GM19467 (cell line): ENCODE results near the gene LCNL1.

Source experiments
- ATAC-seq: cut with Tn5 transposase; IDR thresholded peaks from one replicate; pipeline ENCODE4 v1.9.1; 2021; ENCODE audit warnings: mild to moderate bottlenecking, moderate library complexity; ENCODE audit not compliant: unreplicated experiment

LCNL1 gene

DNA sequence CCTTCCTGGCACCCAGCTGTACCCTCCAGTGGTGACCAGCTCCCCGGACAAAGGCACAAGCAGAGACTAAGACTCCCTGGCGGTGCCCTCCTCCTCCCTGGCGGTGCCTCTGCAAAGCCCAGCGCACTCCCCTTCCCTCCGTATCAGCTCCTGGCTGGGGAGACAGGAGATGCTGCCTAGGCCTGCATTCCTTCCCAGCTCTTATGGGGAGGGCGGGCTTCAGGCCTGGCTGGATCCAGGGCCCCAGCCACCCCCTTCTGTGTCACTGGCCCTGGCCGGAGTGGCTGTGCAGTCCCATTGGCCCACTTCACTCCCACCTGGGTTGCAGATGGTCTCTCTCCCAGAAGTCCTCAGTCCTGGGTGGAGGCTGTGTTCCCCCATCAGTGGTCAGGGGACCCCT is 24.3 kb upstream of the LCNL1 start:
- ATAC-seq, result no peak

DNA sequence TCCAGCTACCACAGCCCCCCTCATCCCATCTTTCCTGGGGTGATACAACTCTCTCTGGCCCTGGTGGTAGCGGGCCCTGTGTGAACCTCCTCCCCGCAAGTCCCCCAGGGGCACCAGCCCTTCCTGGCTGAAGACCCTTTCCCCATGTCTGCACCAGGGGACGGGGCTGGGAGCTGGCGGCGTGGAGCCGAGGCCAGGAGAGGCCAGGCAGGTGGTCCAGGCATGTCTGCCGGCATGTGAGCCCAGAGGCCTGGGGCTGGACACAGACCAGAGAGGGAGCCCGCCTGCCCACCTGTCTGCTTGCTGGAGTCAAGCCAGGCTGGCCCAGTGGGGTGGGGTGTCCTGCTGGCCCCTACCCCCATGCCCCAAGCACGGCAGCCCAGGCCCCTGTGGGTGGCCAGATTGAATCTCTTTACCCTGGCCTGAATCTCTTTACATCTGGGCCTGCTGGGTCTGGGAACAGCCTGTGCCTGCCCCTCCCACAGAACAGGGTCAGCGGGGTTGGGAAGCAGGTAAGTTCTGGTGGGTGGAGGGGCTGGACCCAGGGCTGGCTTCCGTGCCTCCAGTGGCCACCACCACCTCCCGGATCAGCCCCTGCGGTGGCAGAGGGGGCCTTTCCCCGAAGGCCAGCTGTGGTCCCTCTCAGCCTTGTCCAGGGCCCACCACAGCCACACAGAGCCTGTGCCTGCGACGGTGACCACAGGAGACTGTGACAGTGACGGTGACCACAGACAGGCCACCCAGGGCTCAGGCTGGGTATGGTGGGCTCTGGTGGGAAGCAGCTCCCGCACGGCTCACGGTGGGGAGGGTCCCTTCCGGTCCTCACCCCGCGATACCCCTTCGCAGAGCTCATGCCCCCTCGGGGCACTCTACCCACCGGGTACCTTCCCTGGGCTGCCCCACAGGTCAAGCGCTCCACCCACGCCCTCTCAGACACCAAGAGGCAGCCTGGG is 23.6 kb upstream of the LCNL1 start:
- no peak for ATAC-seq

DNA sequence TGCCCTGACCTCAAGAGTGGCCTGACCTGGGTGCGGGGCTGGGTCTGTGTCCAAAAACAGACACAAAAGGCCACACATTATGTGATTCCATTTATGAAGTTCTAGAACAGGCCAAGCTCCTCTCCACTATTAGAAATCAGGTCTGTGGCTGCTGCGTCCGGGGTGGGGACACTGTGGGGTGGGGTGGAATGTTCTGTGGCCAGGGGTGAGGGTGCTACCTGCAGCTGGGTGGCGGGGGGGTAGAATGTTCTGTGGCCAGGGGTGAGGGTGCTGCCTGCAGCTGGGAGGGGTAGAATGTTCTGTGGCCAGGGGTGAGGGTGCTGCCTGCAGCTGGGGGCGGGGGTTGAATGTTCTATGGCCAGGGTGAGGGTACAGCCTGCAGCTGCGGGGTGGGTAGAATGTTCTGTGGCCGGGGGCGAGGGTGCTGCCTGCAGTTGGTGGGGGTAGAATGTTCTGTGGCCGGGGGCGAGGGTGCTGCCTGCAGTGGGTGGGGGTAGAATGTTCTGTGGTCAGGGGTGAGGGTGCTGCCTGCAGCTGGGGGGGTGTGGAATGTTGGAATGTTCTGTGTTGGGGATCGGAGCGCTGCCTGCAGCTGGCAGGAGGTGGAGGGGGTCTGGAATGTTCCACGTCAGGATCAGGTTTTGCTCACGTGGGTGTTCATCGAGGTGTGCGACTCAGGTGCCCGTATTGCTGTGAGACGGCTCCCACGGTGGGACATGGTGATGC is 22.4 kb upstream of the LCNL1 start:
- ATAC-seq, result no peak

DNA sequence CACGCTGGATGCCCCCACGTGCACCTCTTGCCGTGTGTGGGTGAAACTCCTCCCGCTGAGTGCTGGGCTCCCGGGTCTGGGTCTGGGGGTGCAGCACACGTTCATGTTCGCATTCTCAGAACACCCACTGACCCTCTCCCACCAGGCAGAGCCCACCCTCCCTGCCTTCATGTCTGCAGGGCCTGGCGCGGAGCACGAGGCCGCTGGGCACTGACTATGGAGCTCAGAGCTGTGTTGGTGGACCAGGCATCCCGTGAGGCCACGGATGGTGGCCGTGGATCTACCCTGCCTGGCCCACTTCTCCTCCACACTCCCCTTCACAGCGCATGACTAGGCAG is 21.9 kb upstream of the LCNL1 start:
- no peak for ATAC-seq

DNA sequence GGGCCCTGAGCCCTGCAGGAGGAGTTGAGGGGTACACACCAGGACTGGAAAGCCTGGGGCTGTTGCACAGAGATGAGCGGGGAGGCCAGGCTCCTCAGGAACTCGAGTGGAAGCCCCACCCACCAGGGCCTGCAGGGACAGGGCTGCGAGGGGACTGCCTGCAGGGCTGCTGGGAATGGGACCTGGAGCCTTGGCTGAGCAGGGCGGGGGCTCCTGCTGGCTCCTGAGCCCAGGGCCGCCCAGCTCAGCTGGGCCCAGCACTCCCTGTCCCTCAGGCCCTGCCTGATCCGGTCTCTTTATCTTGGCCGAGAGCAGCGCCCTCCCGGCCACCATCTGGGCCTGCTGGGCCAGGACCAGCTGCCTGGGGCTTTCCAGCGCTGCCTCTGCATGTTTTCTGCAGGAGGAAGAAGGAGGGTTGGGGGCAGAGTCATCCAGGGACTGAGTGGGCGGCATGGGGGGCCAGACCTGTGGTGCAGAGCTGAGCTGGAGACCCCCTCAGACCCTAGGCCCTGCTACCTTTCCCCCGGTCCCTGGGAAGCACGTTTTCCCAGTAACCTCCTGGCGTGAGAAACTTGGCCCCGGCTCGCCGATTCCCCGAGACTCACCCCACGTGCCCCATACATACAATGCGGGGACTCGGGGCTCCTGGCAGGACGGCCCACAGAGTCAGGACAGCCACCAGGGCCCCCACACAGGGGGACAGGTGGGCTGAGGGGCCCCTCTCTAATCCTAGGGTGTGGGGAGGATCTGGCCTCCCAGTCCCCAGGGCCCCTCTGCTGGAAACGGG is 21.3 kb upstream of the LCNL1 start:
- no peak for ATAC-seq

DNA sequence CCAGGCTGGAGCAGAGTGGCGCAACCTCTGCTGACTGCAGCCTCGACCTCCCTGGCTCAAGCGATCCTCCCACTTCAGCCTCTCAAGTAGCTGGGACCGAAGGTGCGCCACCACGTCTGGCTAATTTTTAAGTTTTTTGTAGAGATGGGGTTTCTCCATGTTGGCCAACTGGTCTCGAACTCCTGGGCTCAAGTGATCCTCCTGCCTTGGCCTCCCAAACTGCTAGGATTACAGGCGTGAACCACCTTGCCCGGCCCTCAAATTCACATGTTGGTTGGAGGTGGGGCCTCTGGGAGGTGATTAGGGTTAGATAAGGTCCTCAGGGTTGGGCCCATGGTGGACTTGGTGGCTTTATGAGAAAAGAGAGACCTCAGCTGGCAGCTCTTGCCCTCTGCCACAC is 20.6 kb upstream of the LCNL1 start:
- ATAC-seq, result no peak

DNA sequence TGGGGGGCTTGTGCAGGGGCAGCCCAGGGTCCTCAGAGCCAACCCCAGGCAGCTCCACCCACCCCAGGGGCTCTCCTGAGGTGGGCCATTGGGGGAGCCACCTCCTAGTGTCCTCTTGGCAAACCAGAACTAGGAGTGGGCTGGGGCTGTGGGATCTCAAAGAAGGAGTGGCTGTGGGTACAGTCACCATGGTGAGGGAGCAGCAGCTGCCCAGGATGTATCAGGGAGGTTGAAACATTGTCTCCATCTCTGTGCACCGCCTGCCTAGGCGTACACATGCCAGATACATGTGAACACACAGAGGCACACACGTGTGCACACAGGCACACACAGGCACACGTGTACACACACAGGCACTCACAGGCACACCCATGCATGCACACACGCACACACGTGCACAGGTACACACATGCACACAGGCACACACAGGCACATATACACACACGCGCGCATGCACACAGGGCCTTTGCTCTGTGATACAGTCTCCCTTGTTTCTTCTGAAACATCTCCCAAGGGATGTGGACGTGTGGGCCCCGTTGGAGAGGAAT is 20.0 kb upstream of the LCNL1 start:
- ATAC-seq, result no peak

DNA sequence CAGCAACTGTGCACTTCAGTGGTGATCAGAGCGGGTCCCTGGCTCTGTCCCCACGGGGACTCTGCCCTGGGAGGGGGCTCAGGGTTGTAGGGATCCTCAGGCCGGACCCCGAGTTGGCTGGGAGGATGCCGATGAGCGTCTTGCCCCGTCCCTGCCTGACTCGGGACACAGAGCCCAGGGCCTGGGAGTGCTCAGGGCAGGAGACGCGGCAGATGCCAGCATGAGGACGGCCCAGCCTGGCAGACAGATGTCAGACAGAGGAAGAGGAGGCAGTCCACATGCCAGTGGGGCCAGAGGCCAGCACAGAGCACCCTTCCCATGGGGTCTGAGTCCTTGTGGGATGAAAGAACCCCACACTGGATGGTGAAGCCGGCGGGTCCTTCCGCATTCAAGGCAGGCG is 19.5 kb upstream of the LCNL1 start:
- no peak for ATAC-seq

DNA sequence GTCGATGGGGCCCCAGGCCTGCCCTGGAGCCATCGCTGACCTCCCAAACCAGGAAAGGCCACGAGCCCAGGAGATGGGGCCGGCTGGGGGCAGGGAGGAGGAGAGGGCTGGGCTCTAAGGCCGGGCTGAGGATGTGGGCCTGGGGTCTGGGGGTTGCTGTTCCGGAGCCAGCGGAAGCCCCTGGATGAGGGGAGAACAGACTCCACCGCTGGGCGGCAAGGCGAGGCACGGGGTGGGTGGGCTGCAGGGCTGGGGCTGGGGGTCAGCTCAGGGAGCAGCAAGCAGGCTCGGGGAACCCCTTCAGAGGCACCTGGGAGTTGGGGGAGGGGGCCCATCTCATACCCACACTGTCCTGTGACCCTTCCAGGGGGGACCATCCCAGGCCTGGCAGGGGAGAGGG is 19.0 kb upstream of the LCNL1 start:
- ATAC-seq, result no peak

DNA sequence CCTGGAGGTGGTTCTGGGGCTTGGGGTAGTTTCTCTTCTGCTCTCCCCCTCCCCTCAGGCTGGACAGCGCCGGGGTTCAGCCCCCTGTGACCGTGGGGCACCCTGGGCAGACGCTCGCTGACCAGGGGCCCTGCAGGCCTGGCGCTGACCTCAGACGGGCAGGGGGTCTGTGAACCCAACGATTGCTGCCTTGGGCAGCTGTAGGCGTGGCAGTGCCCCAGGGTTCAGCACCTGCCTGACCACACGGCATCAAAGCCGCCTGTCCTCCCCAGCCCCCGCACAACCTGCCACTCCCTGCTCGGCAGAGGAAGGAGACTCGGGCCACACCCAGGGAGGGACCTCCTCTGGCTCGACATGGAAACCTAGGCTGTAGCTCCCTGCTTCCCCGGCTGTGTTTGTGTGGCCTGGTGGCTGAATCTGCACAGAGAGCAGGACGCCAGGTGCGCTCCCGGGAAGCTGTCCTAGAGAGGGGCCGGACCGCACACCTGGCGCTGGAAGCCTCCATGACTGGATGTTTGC is 18.6 kb upstream of the LCNL1 start:
- no peak for ATAC-seq

DNA sequence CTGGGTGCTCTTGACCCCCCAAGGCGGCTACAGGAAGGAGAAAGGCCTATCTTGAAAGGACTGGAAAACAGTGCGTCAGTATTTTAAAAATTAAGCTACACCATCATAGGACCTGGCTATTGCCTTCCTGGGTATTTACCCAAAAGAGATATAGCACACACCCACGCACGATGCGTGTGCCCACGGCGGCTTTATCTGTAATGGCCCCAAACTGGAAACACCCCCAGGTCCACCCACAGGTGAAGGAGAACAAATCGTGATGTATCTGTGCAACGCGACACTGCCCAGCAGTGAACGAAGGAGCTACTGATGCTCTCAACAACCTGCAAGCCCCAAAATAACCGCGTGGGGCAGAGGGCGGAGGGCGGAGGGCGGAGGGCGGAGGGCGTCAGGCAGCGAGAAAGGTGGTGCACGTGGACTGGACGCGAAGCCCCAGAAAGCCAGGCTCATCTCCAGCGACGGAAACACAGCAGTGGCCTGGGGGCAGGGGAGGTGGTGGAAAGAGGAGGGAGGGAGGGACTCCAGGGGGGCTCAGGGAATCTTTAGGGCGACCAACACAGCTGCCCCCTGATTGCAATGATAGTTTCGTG is 17.9 kb upstream of the LCNL1 start:
- ATAC-seq, result no peak

DNA sequence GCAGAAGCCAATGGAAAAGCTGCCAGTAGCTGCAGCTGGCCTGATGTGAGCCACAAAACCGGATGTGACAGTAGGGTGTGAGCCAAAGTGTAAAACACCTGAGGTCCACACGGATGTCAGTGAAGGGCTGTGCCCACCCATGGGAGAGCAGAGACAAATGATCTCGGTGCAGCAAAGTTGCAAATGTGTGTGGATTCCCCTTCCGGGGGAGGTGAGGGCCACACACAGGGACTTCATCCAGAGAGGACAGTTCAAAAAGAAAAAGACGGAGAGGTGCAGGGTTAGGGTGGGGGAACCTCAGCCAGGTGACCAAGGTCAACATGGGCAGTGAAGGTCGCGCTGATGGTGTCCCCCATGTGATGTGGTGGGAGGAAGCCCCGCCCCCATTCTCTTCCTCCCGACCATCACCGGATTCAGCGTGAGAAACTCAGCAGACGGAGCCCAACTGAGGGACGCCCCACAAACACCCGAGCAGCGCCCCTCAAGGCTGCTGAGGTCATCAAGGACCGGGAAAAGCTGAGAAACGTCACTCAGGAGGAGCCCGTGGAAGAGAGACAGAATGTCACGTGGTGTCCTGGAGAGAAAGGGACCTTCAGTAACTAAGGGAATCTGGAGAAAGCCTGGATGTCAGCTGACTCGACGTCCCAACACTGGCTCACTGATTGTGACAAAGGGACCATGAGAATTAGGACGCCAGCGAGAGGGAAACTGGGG is 16.9 kb upstream of the LCNL1 start:
- ATAC-seq, result no peak

DNA sequence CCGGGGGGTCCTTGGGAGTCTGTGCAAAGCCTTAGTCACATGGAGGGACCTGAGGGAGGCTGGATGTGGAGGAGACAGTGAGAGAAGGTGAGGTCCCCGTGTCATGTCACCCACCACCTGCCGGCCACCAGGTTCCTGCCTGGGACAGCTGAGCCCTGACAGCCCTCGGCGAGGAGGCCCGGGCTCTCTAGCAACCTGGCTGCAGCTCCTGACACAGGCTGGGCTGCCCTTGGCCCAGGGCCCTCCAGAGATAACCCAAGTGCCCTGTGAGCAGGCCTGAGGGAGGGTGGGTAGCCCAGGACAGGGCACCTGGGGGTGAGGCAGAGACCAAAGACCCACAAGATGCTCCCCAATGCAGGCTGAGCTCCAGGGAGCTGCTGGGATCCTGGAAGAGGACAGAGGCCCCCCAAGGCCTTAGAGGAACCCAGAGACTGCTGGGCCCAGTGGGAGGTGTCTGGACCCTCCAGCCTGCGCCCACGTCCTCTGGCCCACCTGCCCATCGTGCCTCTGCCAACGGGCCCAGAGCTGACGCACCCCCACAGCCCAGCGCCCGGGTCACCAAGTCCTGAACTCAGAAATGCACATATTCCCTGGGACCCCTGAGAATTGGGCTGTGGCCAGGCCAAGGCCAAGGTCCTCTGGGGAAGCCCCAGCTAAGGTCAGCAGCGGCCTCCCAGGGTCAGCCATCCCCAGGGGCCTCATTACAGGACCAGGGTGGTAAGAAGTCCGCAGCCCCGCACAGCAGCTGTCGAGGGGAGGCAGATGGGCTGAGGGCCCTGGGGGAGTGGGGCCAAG is 14.3 kb upstream of the LCNL1 start:
- ATAC-seq, result no peak

DNA sequence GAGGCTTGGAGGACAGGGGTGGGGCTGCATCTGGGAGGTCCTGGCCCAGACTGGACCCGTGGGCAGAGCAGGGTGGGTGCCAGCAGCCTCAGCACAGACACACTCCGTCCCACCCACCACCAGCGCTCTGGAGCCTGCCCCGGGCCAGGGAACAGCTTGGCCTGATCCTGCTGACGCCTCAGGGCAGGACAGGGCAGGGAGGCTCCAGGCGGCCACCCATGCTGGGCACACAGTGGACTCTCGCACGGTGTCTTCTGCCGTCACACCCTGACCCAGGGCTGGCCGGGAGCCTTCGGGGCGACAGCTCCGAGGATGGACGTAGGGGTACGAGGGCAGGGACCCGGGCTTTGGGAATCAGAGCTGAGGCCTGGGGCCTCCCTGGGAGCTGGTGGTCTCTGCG is 13.6 kb upstream of the LCNL1 start:
- ATAC-seq, result no peak

DNA sequence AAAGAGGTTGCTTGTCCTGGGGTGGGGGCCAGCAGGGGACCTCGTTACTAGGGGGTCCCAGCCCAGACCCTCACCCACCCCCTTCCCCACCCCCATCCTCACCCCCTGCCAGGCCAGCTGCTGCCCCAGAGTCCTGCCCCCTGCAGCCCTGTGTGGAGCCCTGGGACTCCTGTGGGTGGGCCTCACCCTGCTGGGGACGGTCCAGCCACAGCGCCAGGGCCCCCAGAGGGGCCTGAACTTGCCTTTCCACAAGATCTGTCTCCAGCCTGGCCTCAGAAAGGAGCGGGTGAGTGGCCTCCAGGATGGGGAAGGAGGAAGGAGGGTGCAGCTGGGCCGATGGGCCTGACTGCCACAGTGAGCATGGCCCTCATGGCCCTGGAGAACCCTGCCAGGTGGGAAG is 13.0 kb upstream of the LCNL1 start:
- ATAC-seq, result no peak

DNA sequence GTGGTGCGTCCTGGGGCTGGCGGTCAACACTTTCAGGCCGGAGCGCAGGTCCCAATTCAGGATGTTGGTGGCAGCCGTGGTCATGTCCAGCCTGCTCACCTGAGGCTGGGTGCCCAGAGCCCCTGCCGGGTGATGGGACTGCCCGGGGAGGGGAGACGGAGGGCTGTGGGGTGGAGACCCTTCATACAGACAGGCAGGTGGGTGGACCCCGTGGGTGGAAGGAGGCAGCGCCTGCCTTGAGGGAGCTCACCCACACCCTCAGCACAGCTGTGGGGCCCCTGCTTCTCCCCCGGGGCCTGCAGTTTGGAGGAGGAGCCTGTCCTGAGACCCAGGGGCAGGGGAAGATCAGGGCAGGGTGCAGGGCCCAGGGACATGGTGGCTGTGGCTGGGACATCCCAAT is 12.4 kb upstream of the LCNL1 start:
- ATAC-seq, result no peak

DNA sequence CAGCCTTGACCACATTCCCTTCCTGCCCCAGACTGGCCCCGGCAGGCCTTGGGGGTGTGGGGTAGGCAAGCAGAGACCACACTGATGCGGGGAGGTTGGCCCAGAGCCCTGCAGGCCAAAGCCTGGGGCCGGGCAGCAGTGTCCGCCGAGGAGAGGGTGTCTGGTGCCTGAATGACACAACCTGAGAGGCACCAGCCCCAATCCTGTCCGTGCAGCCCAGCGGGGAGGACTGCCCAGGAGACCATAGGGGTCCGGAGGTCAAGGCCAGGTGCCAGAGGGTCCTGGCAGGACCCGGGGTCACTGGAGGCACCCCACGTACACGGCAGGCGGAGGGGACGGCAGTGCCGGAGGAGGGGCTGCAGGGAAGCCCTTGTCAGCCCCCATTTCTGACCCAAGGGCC is 11.0 kb upstream of the LCNL1 start:
- no peak for ATAC-seq

DNA sequence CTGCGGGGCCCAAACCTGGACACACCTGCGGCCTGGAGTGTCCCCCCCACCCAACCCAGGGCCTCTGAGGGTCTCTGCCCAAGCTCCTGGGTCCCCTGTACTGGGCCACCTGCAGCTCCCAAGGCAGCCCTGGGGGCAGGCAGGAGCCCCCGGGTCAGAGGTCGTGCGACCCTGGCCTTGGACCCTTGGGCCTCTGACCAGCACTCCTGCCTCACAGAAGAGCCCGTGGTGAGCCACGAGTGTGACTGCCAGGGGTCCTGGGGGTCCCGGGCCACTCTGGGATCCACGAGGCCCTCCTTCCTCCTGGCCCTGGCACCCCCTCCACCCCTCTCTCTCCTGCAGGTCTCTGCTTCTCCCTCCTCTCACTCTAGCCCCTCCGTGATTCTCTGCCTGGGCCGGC is 10.5 kb upstream of the LCNL1 start:
- no peak for ATAC-seq

DNA sequence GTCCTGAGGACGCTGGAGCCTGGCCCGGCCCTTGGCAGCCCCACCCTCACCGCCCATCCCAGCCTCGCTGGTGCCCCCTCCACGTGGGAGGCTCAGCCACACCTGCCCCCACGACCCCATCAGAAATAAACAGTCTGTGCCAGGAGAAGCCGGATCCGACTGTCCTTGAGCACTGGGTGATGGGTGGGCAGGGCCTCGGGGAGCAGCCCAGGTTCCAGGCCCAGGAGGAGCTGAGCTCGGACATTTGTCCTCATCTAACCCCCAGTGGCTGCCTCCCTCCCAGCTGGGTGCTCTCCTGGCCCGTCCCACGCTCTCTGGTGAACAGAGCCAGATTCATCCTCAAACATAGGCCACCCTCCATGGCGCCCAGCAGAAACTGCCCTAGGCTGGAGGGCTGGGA is 10.1 kb upstream of the LCNL1 start:
- ATAC-seq, result no peak
